Measurements from ENCODE around the gene NCLN.

Gene NCLN

GRCh38 chr19:3257071-3257470 is 71.3 kb downstream of the NCLN start:
- no peak for DNase-seq (ENCODE audit: low read depth, low spot score)

Data from ELF-1 (cell line).